ENCODE data around the gene PRAC1.

DNA sequence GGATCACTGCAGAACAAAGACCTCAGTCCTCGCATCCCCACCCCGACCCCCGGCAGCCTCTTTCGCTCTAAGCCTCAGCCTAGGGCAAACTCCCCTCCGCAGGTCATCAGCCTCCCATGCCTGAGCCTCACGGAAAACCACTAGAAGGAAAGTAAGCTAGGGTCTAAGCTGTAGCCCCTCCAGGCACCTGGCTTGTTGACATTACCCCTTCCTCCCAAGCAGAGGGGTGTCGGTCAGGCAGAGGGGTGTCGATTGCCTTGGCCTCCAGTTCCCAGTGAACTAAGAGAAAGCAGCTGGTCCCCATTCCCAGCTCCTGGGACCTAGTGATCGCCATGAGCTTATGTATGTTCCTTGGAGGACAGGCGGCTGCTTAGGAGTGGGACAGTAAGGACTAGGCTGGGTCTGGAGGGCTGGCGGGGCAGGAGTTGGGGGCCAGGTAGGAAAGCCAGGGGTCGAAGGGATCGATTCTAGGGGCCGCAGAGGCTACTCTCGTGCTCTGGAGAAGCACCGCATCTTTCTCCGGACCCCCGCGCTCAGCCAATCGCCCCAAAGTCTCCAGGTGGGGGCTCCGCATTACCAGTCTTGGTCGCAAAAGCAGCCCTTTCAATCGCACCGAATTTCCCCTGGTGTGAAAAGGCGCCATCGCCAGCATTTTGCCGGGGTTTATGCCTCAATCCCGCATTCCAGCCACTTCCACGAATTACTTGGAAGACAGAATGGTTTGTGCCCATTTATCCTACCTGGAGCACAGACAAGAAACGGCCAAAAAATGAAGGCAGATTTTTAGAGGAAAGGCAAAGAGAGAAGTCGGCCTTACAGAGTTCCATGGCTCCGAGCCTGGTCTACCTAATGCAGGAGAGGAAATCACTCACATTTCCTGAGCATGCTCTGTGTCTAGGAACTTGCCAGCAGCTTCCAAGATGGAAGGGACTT lies 27.6 kb upstream of the PRAC1 start:
- TF ChIP-seq, protein P1, sequence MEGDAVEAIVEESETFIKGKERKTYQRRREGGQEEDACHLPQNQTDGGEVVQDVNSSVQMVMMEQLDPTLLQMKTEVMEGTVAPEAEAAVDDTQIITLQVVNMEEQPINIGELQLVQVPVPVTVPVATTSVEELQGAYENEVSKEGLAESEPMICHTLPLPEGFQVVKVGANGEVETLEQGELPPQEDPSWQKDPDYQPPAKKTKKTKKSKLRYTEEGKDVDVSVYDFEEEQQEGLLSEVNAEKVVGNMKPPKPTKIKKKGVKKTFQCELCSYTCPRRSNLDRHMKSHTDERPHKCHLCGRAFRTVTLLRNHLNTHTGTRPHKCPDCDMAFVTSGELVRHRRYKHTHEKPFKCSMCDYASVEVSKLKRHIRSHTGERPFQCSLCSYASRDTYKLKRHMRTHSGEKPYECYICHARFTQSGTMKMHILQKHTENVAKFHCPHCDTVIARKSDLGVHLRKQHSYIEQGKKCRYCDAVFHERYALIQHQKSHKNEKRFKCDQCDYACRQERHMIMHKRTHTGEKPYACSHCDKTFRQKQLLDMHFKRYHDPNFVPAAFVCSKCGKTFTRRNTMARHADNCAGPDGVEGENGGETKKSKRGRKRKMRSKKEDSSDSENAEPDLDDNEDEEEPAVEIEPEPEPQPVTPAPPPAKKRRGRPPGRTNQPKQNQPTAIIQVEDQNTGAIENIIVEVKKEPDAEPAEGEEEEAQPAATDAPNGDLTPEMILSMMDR (IDR thresholded peaks at IDR 0.05; ENCODE audit: borderline replicate concordance, extremely low read depth, low read length, poor library complexity, severe bottlenecking): no peak
- no peak for TF ChIP-seq EZH2 (IDR thresholded peaks at IDR 0.05; ENCODE audit: borderline replicate concordance, low read depth, low read length, severe bottlenecking)
